Uterus (tissue), 2 donors: ENCODE measurements around the gene AIFM3.

ENCODE experiments used
- POLR2A ChIP-seq, 2 donors: fragments of 450-650 bp; IDR thresholded peaks; one replicate each; pipeline ENCODE4 v1.6.1; 2016; ENCODE audit warnings: antibody characterized with exemption in 2 of 2, mild to moderate bottlenecking in 1 of 2, moderate library complexity in 1 of 2
- TF ChIP-seq, protein P1 (sequence below), 4 experiments: fragments of 200-600 bp in 2 of 4; fragments of 450-650 bp in 2 of 4; sonication (generic) in 2 of 4; IDR thresholded peaks; one replicate each; pipeline ENCODE4 v1.5.1; 2016 to 2019; ENCODE audit warnings: antibody characterized with exemption in 4 of 4, mild to moderate bottlenecking in 2 of 4, moderate library complexity in 1 of 4

DNA sequence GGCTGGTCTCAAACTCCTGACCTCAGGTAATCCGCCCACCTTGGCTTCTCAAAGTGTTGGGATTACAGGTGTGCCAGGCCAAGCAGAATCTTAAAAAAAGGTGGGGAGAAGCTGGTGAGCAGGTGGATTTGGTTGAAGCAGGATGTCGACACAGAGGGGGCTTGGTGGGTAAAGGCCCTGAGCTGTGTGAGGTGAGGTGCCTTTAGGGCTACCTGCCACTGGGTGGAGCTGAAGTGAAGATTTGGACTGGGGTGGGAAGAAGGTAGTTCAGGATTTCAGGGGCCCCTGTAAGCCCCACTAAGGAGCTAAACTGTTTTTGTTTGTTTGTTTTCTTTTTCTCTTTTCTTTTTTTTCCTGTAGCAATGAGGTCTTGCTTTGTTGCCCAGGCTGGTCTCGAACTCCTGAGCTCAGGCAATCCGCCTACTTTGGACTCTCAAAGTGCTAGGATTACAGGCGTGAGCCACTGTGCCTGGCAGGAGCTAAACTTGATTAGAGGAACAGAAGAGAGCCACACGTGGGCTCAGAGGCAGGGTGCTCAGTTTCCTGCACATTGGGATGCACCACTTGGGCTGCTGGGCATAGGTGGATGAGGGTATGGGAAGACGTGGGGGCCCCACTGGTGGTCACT is 53.9 kb downstream of the AIFM3 start:
- TF ChIP-seq, protein P1, sequence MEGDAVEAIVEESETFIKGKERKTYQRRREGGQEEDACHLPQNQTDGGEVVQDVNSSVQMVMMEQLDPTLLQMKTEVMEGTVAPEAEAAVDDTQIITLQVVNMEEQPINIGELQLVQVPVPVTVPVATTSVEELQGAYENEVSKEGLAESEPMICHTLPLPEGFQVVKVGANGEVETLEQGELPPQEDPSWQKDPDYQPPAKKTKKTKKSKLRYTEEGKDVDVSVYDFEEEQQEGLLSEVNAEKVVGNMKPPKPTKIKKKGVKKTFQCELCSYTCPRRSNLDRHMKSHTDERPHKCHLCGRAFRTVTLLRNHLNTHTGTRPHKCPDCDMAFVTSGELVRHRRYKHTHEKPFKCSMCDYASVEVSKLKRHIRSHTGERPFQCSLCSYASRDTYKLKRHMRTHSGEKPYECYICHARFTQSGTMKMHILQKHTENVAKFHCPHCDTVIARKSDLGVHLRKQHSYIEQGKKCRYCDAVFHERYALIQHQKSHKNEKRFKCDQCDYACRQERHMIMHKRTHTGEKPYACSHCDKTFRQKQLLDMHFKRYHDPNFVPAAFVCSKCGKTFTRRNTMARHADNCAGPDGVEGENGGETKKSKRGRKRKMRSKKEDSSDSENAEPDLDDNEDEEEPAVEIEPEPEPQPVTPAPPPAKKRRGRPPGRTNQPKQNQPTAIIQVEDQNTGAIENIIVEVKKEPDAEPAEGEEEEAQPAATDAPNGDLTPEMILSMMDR (IDR thresholded peaks at IDR 0.05), result no peak
- no peak for TF ChIP-seq POLR2A (IDR thresholded peaks at IDR 0.05)
